Activated naive CD8-positive, alpha-beta T cell (primary cell): ENCODE data around the gene WASF2.
"Not testable (repeated sequence)": the region's sequence is repeated elsewhere in the genome, so short reads cannot be mapped to it uniquely, and the experiment has no call there.

Experiments used
- H3K27ac Mint-ChIP-seq: one replicate; pipeline ENCODE4 v1.8.0; 2021; ENCODE audit warnings: mixed read lengths
- H3K27me3 Mint-ChIP-seq: one replicate; pipeline ENCODE4 v1.8.0; 2021; ENCODE audit warnings: mixed read lengths
- H3K36me3 Mint-ChIP-seq: one replicate; pipeline ENCODE4 v1.8.0; 2021; ENCODE audit warnings: mixed read lengths
- H3K4me1 Mint-ChIP-seq: one replicate; pipeline ENCODE4 v1.8.0; 2021; ENCODE audit warnings: low read depth, mixed read lengths
- H3K4me3 Mint-ChIP-seq: one replicate; pipeline ENCODE4 v1.8.0; 2021; ENCODE audit warnings: mild to moderate bottlenecking, mixed read lengths
- H3K9me3 Mint-ChIP-seq: one replicate; pipeline ENCODE4 v1.8.0; 2021; ENCODE audit warnings: low read depth, mixed read lengths

WASF2 gene

DNA sequence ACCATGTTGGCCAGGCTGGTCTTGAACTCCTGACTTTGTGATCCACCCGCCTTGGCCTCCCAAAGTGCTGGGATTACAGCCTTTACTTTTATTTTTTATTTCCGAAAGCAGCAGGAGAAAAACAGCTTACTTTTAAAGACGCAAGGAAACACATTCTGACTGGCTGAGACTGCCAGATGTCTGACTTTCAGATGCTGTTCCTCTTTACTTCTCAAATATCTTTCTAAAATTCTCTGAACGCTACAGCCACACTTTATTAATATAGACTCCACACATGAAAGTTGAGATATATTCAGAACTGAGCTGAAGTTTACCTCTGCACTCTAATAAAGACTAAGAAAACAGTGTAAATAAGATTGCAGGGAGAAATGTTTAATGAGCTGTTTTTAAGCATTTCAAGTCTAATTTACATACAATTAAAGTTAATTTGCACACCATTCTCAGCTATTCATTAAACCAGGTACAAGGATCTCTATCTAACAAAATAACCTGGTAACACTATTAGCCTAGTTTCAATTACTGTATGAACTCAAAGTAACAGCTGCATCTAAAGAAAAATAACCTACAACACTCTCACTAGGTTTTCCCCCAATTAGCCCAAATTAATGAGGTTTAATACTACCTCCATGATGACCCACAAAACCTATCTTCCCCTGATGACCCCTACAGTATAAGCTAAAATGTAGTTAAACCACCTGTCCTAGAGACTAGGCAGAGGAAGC, 24.9 kb downstream of the WASF2 start:
- H3K4me3 Mint-ChIP-seq: no peak overlapping the region
- H3K9me3 Mint-ChIP-seq: no peaks in the 10 kb centered on the region
- peaks cover 48% of the 10 kb centered on the region for H3K4me1 Mint-ChIP-seq
- H3K27me3 Mint-ChIP-seq: no peaks in the 10 kb centered on the region
- no peaks in the 10 kb centered on the region for H3K36me3 Mint-ChIP-seq
- peak overlapping the region; percentile 64 for H3K27ac Mint-ChIP-seq

DNA sequence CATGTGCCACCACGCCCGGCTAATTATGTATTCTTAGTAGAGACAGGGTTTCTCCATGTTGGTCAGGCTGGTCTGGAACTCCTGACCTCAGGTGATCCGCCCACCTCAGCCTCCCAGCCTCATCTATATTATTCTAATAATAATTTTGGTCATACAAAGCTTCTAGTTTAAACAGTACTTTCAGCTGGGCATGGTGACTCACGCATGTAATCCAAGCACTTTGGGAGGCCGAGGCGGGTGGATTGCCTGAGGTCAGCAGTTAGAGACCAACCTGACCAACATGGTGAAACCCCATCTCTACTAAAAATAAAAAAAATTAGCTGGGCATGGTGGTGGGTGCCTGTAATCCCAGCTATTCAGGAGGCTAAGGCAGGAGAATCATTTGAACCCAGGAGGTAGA, 26.1 kb downstream of the WASF2 start:
- not testable (repeated sequence) for H3K9me3 Mint-ChIP-seq, H3K4me3 Mint-ChIP-seq, H3K36me3 Mint-ChIP-seq, H3K27me3 Mint-ChIP-seq, H3K27ac Mint-ChIP-seq
- peaks cover 45% of the 10 kb centered on the region for H3K4me1 Mint-ChIP-seq

DNA sequence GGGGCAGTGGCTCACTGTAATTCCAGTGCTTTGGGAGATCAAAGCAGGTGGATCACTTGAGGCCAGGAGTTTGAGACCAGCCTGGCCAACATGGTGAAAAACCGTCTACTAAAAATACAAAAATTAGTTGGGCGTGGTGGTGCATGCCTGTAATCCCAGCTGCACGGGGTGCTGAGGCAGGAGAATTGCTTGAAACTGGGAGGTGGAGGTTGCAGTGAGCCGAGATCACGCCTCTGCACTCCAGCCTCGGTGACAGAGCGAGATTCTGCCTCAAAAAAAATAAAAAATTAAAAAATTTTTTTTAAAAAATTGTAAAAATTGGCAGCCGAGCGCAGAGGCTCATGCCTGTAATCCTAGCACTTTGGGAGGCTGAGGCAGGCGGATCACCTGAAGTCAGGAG, 31.4 kb downstream of the WASF2 start:
- H3K27me3 Mint-ChIP-seq, H3K4me3 Mint-ChIP-seq, H3K9me3 Mint-ChIP-seq, H3K27ac Mint-ChIP-seq, H3K36me3 Mint-ChIP-seq: not testable (repeated sequence)
- peaks cover 47% of the 10 kb centered on the region for H3K4me1 Mint-ChIP-seq

DNA sequence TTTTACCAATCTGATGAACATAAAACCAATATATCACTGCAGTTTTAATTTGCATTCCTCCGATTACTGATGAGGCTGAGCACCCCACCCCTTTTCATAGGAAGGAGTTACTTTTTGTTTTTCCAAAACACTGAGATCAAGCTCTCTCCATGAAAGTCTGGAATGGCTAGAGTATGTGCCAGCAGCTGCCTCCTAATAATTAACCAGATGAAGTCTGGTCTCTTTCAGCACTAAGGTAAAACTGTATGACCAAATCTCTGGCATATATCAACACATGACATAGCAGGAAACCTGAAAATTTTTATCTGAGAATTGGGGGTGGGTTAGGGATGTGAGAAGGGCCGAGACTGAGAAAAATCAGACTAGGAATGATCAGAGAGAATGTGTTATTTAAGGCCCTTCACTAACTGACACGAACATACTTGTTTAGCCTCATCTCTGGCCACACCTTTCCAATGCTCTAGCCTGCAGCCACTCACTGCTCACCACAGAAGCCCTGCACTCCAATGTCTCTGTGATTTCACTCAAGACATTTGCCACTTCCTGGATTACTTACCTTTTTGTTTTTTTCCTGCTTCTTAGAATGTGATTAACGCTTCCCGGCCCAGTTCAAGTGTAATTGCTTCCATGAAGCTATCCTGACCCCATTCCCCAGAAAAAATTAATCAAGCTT, 34.7 kb downstream of the WASF2 start:
- Mint-ChIP-seq H3K27me3 (no peaks in the 10 kb centered on the region), H3K36me3 (peaks cover 2% of the 10 kb centered on the region), H3K27ac (peak overlapping the region; percentile 90), H3K9me3 (no peaks in the 10 kb centered on the region), H3K4me3 (peak overlapping the region; percentile 57), H3K4me1 (peaks cover 55% of the 10 kb centered on the region)

DNA sequence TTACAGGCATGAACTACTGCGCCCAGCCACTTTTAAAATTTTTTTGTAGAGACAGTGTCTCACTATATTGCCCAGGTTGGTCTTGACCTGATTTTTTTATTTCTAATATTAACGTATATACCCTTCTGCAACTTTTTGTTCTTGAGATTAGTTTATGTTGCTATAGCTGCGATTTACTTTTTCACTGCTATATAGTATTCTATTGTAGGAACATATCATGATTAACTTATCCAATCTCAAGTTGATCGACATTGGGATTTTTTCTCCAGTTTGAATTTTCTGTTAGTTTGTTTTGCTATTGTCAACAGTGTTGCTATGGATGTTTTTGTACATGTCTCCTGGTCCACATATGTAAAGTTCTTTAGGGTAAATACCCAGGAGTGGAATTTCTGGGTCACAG, 35.4 kb downstream of the WASF2 start:
- Mint-ChIP-seq H3K9me3 (no peaks in the 10 kb centered on the region), H3K4me3 (no peak overlapping the region), H3K36me3 (peaks cover 2% of the 10 kb centered on the region), H3K27ac (peak overlapping the region; percentile 90), H3K4me1 (peaks cover 51% of the 10 kb centered on the region), H3K27me3 (no peaks in the 10 kb centered on the region)

DNA sequence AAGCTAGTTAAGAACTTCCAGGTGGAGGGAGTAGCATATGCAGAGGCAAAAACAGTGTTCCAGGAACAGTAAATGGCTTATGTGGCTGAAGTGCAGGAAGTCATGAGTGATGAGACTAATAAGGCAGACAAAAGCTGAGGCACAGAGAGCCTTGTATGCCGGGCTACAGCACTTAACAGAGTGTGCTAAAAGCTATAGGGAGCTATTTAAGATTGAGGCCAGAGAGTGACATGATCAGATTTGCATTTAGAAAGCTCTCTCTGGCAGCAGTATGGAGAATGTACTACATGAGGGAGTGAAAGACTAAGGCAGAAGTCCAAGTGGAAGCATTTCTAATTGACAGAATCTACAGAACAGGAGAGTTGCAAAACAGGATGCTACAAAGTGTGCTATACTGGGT, 38.6 kb downstream of the WASF2 start:
- no peaks in the 10 kb centered on the region for H3K9me3 Mint-ChIP-seq
- H3K4me3 Mint-ChIP-seq: peak overlapping the region; percentile 40
- H3K36me3 Mint-ChIP-seq: peaks cover 13% of the 10 kb centered on the region
- H3K4me1 Mint-ChIP-seq: peaks cover 63% of the 10 kb centered on the region
- no peaks in the 10 kb centered on the region for H3K27me3 Mint-ChIP-seq
- peak overlapping the region; percentile 59 for H3K27ac Mint-ChIP-seq

DNA sequence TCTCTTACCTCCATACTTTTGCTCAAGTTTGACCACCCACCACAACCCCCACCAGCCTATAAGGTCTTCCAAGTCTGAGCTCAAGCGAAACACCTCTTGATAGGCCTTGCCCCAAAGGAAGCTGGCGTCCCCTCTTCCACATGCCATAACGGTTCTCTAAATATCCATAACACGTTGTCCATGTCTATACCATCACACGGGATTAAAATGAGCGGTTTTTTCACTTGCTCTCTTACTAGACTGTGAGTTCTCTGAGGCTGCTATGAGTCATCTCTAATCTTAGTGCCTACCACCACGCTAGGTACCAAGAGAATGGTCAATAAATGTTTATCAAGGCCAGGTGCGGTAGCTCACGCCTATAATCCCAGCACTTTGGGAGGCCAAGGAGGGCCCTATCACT, 41.0 kb downstream of the WASF2 start:
- Mint-ChIP-seq H3K4me3 (no peak overlapping the region), H3K4me1 (peaks cover 61% of the 10 kb centered on the region), H3K27ac (peak overlapping the region; percentile 38), H3K27me3 (no peaks in the 10 kb centered on the region), H3K36me3 (peaks cover 11% of the 10 kb centered on the region), H3K9me3 (no peaks in the 10 kb centered on the region)

DNA sequence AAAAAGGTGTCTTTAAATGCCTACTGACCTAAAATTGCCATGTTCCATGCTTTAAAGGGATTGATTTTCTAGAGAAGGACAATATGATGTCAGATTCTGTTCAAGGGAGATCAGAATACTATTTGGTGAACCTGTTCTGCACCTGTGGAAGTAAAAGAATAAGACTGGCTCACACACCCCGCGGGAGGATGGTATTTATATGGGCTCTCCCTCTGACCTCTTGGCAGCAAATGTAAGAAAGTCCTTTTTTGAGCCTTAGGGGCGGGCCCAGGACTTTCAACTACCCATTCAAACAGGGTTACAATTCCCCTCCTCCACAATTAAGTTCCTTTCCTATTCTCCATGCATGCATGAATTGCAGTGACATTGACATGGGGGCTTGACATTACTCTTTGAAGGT, 42.1 kb downstream of the WASF2 start:
- H3K4me1 Mint-ChIP-seq: peaks cover 63% of the 10 kb centered on the region
- H3K4me3 Mint-ChIP-seq: no peak overlapping the region
- H3K36me3 Mint-ChIP-seq: peaks cover 11% of the 10 kb centered on the region
- no peaks in the 10 kb centered on the region for H3K27me3 Mint-ChIP-seq
- H3K9me3 Mint-ChIP-seq: no peaks in the 10 kb centered on the region
- H3K27ac Mint-ChIP-seq: peak overlapping the region; percentile 8

DNA sequence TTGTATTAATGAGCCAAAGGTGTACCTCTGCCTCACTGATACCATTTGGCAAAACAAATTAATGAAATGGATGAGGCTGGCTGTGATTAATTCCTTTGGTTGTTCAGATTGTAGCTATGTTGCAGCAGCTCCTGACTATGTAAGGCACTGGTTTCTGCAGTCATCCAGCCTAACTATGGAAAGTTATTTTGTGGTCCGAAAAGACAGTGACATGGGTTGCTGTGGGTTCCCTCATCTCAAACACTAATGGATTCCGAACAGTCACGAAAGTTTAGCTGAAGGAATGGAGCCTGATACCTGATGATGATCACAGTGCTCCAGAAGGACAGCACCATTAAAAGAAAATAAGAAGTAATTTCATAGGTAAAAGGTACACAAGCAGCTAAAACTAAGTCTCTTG, 42.6 kb downstream of the WASF2 start:
- Mint-ChIP-seq H3K27ac (no peak overlapping the region), H3K9me3 (no peaks in the 10 kb centered on the region), H3K4me1 (peaks cover 63% of the 10 kb centered on the region), H3K4me3 (no peak overlapping the region), H3K36me3 (peaks cover 11% of the 10 kb centered on the region), H3K27me3 (no peaks in the 10 kb centered on the region)

DNA sequence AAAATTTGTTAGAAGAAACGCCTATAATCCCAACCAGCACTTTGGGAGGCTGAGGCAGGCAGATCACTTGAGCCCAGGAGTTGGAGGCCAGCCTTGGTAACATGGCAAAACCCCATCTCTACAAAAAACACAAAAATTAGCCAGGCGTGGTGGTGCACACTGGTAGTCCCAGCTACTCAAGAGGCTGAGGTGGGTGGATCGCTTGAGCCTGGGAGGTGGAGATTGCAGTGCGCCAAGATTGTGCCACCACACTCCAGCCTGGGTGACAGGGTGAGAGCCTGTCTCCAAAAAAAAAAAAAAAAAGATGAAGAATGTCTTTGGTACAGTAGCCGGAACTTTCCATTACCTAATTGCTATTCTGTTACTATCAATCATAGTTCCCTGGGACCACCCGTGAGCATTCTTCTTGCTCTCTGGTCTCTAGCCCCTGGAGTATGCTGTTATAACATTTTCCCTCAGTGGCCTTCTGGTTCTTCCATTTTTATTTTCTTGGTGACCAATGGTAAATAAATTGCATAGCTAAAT, 43.4 kb downstream of the WASF2 start:
- H3K36me3 Mint-ChIP-seq: peaks cover 11% of the 10 kb centered on the region
- H3K27me3 Mint-ChIP-seq: no peaks in the 10 kb centered on the region
- peak overlapping the region; percentile 50 for H3K27ac Mint-ChIP-seq
- no peaks in the 10 kb centered on the region for H3K9me3 Mint-ChIP-seq
- H3K4me3 Mint-ChIP-seq: no peak overlapping the region
- H3K4me1 Mint-ChIP-seq: peaks cover 59% of the 10 kb centered on the region

DNA sequence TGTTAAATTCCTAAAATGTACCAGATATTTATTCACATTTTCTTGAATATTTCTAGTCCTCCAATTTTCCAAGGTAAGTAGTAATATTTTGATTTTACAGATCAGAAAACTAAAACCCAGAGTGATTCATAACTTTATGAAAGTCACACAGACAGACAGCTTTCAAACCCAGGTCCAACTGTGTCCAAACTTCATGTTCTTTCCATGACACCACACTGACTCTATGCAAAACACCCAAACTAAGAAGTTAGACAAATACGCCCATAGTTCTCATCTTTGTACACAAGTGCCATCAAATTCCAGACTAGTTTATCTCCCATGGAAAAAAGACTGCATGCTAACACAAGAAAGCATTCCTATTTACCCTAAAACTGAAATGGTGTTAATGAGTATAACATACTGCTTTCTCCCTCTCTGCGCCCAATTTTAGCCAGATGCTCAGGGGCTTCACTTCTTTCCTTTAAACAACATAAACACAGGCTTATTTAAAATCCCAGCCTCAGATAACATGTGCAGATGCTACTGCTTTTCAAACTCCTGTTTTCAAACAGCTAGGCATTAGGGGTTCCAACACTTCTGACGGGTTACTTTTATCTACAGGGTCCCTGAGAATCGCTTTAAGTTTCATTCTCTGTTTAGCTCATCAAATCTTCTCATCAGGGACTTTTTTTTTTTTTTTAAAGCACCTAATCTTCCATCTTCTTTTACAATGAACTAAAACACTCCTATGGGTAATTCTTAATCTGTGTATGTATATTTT, 44.6 kb downstream of the WASF2 start:
- Mint-ChIP-seq H3K27ac (peak overlapping the region; percentile 97), H3K9me3 (no peaks in the 10 kb centered on the region), H3K4me3 (peak overlapping the region; percentile 78), H3K36me3 (peaks cover 11% of the 10 kb centered on the region), H3K4me1 (peaks cover 50% of the 10 kb centered on the region), H3K27me3 (no peaks in the 10 kb centered on the region)

DNA sequence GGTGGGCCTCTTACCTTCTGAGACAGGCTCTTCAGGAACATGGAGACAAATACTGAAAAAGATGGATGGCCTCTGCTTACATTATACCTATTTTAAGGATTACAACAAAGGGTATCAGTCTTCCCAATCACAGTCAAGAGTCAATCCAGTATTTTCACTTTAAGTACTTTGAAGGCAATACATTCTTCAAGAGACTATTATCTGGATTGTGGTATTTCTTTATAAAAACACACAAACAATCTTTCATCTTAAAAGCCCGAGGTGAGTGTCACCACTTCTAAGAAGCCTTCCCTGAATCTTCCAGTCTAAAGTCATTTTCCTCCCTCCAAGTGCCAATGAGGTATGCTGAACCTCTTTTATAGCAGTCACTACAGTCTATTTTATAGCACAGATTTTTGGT, 45.3 kb downstream of the WASF2 start:
- peaks cover 15% of the 10 kb centered on the region for H3K36me3 Mint-ChIP-seq
- H3K27ac Mint-ChIP-seq: peak overlapping the region; percentile 97
- H3K4me3 Mint-ChIP-seq: peak overlapping the region; percentile 78
- no peaks in the 10 kb centered on the region for H3K9me3 Mint-ChIP-seq
- H3K4me1 Mint-ChIP-seq: peaks cover 51% of the 10 kb centered on the region
- H3K27me3 Mint-ChIP-seq: no peaks in the 10 kb centered on the region

DNA sequence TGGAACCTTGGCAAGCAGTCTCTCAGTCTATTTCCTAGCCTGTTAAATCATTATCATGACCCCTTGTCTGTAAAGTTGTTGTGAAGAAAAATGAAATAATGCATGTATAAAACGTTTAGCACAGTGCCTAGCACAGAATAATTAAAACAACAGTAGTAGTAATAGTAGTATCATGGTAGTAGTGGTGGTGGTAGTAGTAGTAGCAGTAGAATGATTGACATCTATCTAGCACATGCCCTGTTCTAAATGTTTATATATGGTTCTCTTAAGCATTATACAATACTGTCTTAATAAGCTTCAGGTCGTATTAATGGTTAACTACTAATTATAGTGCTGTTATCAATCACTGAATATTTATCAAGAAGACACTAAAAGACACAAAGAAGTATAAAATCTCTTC, 50.8 kb downstream of the WASF2 start:
- no peak overlapping the region for H3K4me3 Mint-ChIP-seq
- no peaks in the 10 kb centered on the region for H3K27me3 Mint-ChIP-seq
- peaks cover 10% of the 10 kb centered on the region for H3K36me3 Mint-ChIP-seq
- H3K9me3 Mint-ChIP-seq: no peaks in the 10 kb centered on the region
- peak overlapping the region; percentile 46 for H3K27ac Mint-ChIP-seq
- H3K4me1 Mint-ChIP-seq: peaks cover 59% of the 10 kb centered on the region

DNA sequence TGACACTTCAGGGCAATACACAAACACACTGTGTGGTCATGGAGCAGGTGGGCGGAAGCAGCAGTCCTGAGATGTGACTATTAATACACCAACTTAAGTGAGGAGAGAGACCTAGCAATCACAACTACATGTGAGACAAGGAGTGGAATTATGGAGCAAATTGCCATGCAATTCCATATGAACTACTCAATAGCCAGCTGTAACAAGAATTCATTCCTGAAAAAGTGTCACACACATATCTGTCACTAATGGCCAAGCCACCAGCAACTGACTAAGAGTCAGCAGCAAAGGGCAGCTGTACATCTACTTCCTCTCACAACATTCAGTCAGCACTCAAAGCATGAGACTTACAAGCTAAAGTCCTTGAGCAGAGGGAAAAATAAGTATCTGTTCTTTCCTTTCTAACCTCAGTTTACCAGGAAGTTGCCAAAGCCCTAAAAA, 51.3 kb downstream of the WASF2 start:
- Mint-ChIP-seq H3K4me1 (peaks cover 59% of the 10 kb centered on the region), H3K36me3 (peaks cover 10% of the 10 kb centered on the region), H3K27me3 (no peaks in the 10 kb centered on the region), H3K9me3 (no peaks in the 10 kb centered on the region), H3K27ac (peak overlapping the region; percentile 64), H3K4me3 (peak overlapping the region; percentile 30)
